ENCODE data around the gene BID.

The BID gene

DNA sequence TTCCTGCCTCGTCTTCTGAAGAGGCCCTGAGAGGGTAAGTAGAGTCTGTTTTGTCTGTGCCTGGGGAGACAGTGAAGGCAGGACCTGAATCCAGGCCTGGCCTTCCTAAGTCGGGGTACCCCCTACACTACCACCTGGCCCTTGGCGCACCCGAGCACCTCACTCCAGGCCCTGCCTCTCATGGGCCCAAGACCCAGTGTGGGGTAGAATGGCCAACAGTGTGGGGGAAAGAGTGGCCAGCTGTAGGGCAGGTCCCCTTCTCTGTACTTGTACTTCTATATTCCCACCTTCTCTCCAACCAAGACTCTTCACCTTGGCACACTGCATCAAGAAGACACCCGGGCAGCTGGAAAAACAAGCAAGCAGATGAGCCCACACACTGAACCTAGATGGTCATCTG is 22.4 kb upstream of the BID start:
- TF ChIP-seq, protein P1, sequence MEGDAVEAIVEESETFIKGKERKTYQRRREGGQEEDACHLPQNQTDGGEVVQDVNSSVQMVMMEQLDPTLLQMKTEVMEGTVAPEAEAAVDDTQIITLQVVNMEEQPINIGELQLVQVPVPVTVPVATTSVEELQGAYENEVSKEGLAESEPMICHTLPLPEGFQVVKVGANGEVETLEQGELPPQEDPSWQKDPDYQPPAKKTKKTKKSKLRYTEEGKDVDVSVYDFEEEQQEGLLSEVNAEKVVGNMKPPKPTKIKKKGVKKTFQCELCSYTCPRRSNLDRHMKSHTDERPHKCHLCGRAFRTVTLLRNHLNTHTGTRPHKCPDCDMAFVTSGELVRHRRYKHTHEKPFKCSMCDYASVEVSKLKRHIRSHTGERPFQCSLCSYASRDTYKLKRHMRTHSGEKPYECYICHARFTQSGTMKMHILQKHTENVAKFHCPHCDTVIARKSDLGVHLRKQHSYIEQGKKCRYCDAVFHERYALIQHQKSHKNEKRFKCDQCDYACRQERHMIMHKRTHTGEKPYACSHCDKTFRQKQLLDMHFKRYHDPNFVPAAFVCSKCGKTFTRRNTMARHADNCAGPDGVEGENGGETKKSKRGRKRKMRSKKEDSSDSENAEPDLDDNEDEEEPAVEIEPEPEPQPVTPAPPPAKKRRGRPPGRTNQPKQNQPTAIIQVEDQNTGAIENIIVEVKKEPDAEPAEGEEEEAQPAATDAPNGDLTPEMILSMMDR (conservative IDR thresholded peaks at IDR 0.05; ENCODE audit: control insufficient read depth, insufficient read depth, low read depth, low read length): no peak

DNA sequence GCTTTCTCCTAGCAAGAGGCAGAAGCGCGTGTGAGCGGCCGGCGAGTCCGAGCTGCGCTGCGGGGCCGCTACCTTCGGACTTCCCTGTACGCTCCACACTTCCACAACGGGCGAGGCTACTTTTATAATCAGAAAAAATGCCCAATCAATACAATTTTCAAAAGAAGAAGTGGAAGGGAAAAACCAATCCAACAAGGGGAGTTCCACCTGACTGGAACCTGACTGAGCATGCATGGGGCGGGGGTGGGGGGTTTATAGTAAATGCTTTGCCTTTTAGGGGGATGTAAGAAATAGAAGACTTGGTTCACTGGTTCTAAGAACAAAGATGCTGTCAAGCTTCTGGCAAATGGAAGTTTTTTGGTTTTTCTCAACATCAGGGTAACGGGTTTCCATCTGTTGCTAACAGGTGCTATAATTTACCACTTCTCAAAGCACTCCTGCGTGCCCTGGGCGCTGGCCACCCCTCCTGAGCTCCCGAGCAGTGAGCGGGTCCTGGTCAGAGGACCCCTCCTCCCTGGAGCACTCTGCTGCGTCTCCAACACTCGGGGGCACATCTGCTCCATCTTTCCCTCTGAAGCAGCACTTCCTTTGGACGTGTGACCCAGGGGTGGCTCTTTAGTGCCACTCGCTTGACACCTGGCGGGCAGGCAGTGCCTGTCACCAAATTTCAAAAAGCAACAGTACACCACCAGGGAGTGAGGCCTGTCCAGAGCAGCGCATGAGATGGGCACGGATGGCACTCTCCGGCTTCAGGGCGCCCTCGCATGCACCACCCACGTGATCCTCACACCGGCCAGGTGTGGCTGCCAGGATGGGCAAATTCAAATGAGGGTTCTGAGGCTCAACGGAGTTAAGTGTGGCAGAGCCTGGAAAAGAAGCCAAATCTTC is 21.6 kb upstream of the BID start:
- no peak overlapping the region for H3K4me3 ChIP-seq (ENCODE audit: control insufficient read depth, low read depth, low read length)
- TF ChIP-seq, protein P1 (conservative IDR thresholded peaks at IDR 0.05; ENCODE audit: control insufficient read depth, insufficient read depth, low read depth, low read length): no peak
- no peak for DNase-seq (ENCODE audit: low read depth)

More for the DNA sequence above, 22.4 kb upstream of the BID start:
- H3K4me3 ChIP-seq (ENCODE audit: control insufficient read depth, low read depth, low read length): no peak overlapping the region
- no peak for DNase-seq (ENCODE audit: low read depth)

DNA sequence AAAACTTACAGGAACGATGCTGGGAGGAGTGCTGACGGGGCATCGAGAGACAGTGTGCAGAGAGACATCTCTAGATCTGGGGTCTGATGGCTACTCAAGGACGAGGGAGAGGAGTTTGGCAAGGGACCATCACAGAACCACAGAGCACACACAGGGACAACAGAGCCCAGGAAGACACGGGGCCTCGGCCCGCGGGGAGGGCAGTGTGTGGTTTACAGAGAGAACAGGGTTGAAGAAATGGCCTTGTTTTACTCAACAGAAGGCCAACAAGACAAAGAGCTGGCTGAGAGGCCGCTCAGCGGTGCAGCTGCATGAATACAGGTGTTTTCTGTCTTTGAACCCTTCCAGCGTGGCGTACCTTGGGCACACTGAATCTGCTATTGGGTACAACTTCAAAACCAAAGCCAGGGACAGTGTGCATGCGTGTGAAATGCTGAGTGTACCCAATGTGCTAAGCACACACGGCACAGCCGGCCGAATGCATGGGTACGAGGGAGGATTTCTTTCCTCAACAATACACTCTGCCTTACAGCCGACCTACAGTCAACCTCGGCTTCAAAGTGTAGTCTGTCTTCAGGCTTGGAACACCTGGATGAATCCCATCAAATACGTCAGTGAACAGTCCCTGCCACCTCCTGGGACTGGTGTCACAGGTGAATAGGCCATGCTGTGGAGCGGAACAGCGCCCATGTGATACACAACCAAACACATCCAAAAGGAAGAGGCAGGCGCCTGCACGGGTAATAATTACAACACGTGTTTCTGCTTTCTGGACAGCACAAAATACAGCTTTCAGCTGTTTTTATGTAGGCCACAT is 20.7 kb upstream of the BID start:
- H3K4me3 ChIP-seq (ENCODE audit: control insufficient read depth, low read depth, low read length): no peak overlapping the region
- TF ChIP-seq, protein P1 (conservative IDR thresholded peaks at IDR 0.05; ENCODE audit: control insufficient read depth, insufficient read depth, low read depth, low read length): no peak
- no peak for DNase-seq (ENCODE audit: low read depth)

DNA sequence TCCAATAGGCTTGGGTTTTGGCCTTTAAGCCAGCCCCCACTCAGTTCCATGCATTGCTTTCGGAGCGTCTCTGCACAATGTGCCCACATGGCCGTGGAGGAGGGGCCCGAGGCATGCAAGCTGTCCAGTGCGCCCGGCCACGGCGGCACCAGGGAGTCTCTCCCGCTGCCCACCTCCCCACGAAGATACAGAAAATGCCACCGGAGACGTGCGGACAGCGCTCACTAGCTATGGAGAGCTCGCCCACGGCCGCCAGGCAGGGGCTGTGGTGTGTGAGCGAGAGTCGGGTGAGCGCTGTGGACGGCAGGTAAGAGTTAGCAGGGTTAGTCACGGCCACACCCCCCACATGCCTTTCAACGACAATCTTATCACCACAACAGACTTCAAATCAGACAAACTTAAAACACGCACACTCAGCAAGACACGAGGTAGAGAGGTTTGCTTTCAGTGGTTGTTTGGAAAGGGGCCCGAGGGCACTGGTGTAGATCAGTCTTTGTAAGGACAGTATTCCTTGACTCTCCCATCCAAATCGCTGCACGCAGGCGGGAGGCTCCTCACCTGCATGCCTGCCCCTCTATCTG is 18.7 kb upstream of the BID start:
- no peak for DNase-seq (ENCODE audit: low read depth)

DNA sequence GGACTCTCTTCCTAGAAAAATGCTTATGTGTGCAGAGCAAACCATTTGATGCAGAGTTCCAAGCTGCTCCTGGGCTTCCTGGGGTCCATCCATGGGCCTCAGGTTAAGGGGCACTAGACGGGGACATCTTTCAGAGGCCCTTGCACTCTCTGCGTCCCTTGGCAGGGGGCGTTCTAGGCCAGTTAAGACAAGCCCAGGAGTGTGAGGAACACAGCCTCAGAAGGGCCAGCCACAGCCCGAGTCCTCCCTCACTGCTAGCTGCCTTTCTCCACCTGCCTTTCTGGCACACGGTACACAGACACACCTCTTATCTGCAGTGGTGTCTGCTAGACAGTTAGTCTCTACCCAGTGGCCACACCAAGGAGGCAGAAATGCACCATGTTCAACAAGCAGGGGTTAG is 18.0 kb upstream of the BID start:
- DNase-seq (ENCODE audit: low read depth): no peak
- TF ChIP-seq, protein P1 (conservative IDR thresholded peaks at IDR 0.05; ENCODE audit: control insufficient read depth, insufficient read depth, low read depth, low read length): no peak
- no peak overlapping the region for H3K4me3 ChIP-seq (ENCODE audit: control insufficient read depth, low read depth, low read length)

More for the DNA sequence above, 18.7 kb upstream of the BID start:
- H3K4me3 ChIP-seq (ENCODE audit: control insufficient read depth, low read depth, low read length): no peak overlapping the region
- TF ChIP-seq, protein P1 (conservative IDR thresholded peaks at IDR 0.05; ENCODE audit: control insufficient read depth, insufficient read depth, low read depth, low read length): no peak

DNA sequence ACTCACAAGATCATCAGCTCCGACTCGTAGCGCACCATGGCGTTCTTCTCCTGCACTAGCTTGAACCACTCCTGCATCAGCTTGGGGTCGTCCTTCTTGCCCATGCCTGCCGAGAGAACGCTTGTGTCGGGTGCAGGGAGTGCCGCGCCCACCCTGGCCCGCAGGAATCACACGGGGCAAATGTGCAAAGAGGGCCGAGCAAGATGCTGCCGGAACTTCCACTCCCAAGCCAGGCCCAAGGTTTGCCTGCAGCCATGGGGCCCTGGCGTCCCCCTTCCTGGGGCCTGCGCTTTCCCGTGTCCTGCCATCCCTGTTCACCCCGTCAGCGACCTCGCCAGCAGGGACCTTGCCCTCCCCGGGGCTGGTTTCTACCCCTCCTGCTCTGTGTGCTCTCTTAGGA is 16.9 kb upstream of the BID start:
- TF ChIP-seq, protein P1 (conservative IDR thresholded peaks at IDR 0.05; ENCODE audit: control insufficient read depth, insufficient read depth, low read depth, low read length): no peak
- no peak overlapping the region for H3K4me3 ChIP-seq (ENCODE audit: control insufficient read depth, low read depth, low read length)
- no peak for DNase-seq (ENCODE audit: low read depth)

All from fibroblast of mammary gland (primary cell).